NCI-H524 (cell line): Measurements from ENCODE around the gene ARHGEF19.
"Not testable (repeated sequence)": the region's sequence is repeated elsewhere in the genome, so short reads cannot be mapped to it uniquely, and the experiment has no call there.

ENCODE experiments used
- DNase-seq, 2 experiments: peaks; one replicate each; lab custom pipeline; 2025; lab: John Stamatoyannopoulos, UW

The ARHGEF19 gene

DNA sequence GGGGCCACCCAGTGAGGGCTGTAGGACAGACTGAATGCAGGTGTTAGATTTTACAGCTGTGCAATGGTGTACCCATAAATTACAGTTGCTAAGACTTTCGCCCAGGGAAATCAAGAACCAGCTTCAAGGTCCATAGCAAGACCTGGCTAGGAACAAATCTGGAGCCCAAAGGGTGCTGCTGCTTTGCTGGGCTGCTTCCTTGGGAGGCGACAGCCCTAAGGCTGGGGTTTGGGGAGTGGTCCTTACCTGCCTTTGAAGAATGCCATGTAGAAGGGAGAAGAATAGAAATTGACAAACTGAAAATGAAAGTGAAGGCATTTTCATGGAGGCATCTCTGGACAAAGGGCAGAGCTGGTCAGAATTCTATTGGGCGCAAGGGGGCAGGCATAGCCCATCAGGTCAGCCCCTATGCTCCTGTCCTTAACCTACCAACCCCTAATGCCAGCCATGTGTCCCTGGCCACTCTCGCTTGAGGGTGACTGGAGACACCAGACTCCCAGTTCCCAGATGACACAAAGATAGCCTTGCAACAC, 7.6 kb upstream of the ARHGEF19 start:
- DNase-seq, result no peak

DNA sequence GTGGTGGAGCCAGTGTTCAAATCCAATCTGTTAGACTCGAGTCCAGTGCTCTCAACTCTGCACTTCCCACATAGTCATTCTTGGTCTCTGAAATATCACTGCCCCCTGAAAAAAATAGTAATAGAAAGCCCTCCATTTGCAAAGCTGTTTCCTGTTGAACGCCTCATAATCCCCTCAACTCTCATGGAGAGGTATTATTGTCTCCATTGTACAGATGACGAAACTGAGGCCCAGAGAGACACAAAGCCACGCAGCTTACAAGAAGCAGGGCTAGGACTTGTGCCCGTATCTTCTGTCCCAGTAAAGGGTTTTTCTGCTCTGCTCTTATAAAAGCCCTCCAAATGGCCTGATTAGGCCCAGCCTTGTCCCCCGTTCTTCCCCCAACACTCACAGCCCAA, 6.2 kb upstream of the ARHGEF19 start:
- DNase-seq, result no peak

DNA sequence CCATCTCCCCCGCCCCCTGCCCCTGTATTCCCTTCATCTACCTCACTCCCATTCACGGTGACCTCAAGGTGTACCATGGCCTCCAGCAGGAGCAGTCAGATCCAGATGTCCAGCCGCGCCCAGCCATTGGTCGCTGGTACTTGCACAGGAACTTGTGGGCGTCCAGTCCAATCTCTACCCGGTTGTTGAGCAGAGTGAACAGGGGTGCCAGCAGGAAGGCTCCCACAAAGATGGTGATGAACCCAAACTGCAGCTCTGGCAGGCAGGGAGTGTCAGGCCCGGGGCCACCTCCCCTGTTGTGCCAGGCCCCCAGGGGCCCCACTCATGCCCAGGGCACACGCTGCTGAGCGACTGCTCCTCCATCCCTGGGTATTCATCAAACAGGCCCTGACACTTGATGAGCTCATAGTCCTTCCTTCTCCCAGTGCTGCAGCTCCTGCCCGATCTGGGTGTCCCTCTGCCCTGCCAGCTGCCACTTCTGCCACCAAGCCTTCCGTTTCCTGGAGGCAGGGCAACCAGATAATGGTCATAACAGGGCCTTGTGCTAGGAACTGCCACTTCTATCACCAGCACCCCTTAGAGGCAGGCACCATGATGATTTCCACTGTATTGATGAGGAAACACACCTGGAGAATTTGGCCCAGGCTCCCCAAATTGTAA, 5.7 kb upstream of the ARHGEF19 start:
- peak in 1 of 2 experiments; percentile 24 for DNase-seq

DNA sequence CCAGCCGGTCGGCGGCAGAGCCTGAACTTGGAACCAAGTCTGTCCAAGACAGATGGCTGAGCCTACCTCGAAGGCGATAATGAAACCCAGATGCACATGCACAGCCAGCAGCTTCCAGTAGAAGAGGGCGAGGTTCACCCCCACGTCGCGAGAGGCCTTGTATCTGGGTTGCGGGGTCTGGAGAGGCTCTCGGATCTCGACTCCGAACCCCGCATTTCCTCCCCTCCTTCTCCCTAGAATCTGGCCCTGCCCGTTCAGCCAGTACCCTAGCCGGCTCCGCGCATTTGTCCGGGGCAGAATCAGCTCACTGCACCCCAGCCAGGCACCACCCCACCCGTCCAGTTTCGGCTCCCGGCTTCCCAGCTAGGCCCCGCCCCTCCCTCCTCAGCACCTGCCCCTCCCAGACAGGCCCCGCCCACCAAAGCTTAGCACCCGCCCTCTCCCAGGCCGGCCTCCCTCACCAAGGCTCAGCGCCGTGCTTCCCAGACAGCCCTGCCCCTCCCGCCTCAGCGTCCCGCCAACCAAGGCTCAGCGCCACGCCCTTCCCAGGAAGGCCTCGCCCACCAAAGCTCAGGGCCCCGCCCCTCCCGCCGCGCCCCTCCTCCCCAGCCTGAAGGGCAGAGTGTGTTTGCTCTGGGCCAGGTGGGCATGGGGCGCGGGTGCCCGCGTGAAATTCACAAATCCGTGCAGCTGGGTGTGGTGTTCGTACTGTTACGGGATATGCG, 4.8 kb upstream of the ARHGEF19 start:
- DNase-seq, result peak; percentile 88 to 94

DNA sequence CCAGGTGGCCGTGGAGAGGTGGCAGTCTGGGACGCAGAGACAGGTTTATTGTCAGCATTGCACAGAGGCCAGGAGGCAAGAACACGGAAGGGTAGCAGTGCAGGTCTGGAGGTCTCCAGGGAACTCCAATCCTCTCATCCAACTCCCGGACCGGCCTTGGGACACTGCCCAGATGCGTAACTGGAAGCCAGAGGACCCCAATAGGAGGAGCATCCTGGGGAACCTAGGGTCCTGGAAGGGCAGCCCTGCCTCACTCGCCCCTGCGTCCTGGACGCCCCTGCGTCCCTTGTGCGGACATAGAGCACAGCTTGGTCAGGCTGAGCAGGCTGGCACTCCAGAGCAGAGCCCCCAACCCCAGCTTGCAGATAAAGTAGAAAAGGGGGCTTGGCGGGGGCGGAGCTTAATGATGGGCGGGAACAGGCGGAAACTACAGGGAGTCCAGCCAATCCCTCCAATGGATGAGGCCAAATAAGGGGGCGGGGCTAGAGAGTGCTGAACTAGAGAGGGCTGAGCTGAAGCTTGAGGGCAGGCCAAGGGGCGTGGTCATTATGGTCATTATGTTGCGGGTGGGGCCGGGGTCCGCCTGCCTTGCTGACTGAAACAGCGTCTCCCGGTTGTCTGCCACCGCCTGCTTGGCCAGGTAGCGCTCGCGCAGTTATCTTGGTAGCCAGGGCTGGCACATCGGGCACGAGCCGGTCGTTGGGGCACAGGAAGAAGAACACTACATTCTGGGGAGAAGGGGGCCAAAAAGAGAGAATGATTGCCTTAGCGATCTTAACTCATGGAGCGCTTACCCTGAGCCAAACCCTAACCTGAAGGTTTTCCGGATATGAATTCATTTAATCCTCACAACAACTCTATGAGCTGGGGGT, 3.7 kb upstream of the ARHGEF19 start:
- DNase-seq, result peak; percentile 33 to 78

DNA sequence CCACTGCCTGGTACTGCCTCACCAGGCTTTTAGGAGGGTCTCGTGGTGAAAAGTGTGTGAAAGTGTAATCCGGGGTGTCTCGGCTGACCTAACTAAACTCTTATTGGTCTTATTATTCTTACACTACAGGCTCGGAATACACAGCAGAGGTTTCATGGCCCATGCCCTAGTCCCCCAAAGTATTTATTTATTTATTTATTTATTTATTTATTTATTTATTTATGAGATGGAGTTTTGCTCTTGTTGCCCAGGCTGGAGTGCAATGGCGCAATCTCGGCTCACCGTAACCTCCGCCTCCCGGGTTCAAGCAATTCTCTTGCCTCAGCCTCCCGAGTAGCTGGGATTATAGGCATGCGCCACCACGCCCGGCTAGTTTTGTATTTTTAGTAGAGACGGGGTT, 2.8 kb upstream of the ARHGEF19 start:
- not testable (repeated sequence) for DNase-seq

DNA sequence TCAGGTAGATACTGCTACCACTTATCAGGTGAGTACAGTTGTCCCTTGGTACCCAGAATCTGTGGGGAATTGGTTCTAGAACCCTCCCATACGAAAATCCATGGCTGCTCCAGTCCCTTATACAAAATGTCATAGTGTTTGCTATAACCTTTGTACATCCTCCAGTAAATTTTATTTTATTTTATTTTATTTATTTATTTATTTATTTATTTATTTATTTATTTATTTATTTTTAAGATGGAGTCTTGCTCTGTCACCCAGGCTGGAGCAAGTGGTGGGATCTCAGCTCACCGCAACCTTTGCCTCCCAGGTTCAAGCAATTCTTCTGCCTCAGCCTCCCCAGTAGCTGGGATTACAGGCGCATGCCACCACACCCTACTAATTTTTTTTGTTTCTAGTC, 1.1 kb upstream of the ARHGEF19 start:
- DNase-seq, result not testable (repeated sequence)

DNA sequence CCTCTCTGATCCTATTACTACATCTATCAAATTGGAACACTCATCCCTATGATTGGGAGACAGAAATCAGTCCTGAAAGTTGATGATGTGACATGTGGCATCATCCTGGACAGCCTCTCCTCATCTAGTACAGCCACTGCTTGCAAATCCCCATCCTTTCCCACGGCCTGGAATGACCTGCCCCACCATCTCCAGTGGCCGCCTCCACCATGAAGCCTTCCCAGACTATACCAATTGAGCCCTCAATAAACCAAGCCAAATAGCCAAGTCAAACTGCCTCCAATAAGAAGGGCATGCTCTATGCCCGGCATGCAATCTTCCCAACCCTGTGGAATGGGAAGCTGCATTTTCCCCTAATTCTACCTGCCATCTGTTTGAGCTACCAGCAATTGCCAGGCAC, 561 bp upstream of the ARHGEF19 start:
- no peak for DNase-seq

DNA sequence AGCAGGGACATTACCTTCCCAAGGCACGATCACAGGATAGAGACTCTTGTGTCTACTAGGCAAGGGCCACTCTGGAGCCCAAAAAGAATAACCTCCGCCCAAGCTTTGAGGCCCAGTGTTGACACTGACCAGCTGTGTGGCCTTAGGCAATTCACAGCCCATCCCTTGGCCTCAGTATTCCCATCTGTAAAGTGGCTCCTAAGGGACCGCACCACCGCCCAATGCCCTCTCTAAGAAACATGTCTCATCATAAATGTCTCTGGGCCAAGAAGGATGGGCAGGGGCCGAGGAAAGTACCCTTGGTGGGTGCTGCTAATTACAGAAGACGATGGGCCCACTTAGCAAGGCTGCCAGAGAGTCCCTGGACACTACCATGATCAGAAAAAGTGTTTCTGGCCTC, 628 bp downstream of the ARHGEF19 start:
- no peak for DNase-seq

DNA sequence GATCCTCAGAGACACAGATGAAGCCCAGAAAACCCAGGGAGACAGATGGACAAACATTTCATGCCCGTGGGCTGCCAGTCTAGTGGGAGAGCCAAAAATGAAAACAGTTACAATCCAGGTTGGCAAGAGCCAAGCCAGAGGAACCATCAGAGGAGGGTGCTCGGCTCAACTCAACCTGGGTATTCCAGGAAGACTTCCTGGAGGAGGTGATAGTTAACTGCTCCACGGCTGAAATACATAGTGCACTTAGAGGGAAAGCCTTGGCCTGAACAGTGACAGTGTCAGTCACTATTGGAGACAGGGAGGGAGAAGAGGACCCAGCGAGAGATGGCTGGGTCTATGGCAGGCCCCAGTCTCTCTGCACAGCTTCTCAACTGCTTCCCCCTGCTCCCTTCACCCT, 1.9 kb downstream of the ARHGEF19 start:
- DNase-seq, result no peak

DNA sequence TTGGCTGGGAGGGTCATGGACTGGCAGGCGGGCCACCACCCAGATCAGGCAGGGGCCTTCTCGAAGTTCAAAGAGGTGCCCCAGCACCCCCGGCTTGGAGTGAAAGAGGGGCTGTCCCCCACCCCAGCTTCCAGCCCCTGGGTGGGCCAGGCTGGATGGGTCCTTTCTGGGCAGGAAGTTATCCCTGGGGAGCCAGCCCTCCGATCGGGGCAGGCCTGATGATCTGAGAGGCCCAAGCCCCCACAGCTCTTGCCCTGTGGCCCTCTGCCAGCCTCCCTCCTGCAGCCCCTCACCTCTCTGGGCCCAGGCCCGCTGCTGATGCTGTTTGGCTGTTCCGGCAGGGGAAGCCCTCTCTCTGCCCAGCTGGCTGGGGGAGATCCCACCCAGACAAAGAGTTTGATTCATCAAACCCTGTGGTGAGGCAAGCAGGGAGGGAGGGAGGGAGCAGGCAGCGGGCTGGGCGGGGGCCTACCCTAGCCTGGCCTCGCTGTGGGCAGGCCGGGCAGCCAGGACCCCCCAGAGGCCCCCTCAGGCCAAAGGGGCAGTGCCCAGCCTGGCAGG, 2.5 kb downstream of the ARHGEF19 start:
- DNase-seq, result no peak

DNA sequence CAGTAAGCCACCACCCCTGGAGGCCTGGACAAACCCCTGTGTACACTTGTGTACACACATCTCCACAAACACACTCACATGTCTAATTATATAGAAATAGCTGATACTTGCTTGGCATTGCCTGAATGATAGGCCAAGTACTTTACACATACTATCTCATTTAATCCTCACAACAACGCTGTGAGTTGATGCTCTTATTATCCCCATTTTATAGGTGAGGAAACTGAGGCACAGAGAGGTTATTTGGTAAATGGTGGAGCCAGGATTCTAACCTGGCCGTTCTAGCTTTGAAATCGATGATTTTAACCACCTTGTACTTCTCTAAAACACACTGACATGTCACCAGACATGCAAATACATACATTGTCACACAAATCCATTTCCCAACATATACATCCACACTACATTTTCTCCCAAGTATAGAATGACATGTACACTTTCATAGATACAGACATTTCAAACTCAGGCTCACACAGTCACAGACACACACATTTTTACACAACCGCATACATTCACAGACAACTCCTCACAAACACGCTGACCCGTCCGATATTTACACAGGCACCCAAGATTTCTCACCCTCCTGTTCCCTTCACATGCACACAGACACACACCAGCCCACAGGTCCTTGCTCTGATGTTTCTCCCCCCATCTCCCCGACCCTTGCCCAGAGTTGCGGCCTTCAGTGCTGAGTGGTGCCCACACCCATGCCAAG, 3.2 kb downstream of the ARHGEF19 start:
- DNase-seq, result no peak

DNA sequence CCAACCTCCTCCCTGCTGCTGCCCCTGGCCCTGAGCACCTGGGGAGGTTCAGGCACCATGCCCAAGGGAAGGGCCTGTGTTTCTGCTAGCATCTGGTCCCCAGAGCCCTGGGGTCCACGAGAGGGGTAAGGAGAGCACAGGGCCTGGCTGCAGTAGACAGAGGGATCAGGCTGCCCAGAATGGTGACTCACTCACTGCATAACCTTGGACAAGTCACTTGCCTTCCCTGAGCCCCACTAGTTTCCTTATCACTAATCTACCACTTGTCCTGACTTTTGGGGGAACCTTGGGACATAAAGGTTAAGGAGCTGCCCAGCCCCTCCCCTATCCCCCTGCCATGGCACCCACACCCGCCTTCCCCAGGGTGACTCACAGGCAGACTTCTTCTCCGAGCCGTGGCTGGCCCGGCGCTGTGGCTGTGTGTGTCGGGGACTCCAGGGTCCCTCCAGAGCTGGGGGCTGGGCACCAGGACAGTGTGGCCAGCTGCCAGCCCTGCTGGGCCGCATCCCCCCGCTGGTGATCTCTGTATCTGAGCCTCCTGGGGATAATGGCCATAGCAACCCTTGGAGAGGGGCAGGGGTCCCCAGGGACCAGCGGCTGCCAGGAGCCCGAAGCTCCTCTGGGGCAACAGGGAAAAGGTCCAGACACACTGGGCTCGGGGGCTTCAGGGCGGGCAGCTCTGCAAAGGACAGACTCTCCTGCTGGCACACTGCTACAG, 4.0 kb downstream of the ARHGEF19 start:
- peak in 1 of 2 experiments; percentile 23 for DNase-seq

DNA sequence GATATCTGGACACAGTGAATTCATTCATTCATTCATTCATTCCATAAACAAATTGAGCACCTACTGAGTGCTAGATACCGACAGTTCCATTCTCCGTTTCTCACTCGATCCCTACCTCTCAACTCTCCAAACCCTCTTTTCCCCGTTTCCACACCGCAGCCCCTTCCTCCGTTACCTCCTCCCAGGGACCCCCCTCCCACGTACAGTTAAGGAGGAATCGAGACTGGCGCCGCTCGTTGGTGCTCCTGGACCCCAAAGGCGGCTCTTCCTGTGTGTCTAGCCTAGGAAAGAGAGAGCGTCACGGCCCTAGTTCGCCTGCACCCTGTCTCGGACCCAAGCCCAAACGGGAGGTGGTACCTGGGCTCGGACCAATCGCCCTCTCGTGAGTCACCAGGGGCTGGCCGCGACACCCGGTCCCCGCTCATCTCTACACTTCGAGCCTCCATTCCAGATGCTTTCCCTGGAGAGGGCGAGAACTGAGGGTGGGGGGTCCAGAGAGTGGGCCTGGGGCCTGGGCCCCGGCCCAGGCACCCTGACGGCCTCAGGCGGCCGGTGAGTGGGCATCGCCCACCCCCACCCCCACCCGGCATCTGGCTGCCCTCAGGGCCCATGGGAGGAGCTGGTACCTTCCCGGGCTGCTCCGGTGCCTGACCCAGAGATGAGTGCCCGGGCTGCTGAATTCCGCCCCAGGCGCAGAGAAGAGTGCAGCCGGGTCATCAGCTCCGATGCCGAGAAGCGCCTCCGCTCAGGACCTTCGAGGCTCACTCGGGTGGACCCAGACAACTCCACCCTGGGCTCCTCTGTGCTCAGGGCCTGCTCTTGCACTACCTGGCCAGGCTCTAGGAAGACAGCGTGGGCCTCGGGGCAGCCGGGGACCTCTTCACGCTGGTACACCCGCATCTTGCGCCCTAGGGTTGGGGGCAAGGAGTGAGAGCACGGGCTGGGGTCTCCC, 4.9 kb downstream of the ARHGEF19 start:
- DNase-seq, result no peak

DNA sequence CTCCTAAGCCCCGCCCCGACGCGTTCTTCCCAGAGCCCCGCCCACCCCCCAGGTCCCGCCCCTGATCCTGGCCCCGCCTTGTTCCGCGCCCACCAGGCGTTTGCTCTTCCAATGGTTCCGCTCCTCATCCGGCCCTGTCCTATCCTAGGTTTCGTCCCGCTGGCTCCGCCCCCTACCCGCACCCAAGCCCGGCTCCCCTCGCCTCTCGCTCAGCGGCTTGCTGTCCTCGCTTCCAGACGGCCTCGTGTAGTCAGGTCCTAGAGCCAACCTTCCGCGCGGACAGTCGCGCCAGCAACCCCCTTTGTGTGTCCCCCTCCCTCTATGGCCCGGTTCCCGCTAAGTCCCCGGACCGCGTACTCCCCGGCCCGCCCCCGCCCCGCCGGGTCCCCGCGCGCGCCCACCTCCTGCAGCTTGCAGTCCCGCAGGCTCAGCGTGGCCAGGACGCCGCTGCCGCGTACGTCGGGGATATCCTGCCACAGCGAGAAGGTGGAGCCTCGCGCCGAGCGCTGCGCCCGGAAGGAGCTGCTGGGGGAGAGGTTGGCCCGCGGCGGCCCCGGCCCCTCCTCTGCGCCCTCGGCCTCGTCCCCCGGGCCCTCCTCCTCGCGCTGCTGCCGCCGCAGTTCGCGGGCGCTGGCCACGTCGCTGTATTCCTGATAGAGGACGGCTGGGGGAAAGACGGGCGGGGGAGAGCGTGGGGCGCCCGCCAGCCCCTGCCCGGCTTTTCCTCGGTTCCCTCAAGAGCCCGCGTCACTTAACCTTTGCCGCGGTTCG, 5.7 kb downstream of the ARHGEF19 start:
- peak; percentile 91 to 94 for DNase-seq

DNA sequence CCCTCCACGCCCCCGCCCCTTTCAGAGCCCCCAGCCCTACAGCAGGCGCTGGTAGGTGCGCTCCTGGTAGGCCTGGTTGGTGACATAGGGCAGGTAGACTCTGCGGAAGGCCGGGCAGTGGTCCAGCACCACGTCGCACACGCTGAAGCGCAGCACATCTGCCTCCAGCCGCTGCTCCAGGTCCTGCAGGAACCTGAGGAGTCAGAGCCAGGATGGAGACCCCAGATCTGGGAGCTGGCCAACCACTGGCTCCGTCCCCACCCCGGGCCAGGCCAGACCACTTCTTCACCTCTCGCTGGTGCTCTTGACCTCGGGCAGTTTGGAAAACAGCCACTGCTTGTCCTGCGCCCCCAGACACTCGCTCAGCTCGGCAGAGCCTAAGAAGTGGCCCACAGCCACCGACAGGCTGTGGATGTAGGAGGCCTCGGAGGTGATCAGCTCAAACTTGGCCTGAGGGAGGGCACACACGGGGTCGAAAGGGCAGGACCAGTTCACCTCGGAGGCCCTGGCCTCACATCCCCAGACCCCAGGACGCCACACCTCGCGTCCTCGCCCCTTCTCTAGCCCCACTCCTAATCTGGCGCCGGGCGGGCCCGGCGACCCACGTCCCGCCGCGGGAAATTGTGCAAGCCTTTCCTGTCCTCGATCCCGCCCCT, 6.4 kb downstream of the ARHGEF19 start:
- no peak for DNase-seq

DNA sequence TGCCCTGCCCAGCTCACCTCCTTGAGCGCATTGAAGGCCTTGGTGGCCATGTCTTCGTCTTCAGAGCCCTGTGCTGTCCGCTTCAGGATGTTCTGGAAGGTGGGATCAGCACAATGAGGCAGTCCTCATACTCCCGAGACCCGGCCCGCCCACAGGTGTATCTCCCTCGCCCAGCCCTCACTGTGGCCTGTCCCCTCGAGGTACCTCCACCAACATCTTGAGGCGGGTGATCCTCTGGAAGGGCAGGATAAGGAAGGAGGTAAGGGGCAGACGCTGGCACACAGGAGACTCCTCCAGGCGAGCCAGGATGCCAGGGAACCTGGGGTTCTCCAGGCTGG, 7.1 kb downstream of the ARHGEF19 start:
- no peak for DNase-seq

DNA sequence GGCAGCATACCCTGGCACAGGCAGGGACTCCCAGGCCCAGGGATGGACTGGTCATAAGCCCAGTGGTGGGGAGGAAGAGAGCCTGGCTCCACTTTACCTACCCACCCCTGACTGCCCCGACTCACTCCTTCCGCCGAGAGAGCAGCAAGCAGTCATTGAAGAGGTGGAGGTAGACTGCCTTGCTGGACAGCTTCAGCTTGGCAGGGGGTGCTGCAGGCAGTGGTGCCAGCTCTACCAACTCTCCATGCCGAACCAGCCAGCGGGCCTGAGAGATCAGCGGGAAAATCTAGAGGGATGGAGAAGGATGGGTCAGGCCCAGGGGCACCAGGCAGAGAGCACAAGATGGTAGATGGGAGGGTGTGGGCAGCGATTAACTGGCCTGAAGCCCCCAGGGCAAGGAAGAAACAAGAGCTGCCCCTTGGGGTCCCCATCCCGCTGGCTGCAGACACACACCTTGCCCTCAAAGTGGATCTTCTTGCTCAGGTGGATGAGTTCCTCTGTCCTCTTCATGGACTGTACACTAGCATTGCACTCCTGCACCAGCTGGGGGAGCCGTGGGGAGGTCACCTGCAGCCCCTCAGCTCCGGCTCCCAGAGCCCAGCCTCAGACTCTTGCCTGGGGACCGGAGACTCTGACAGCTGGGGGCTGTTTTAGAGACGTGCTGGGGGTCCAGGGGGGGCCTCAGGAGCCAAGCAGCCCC, 7.7 kb downstream of the ARHGEF19 start:
- peak in 1 of 2 experiments; percentile 60 for DNase-seq
